Esophagus muscularis mucosa (tissue), 3 donors: ENCODE measurements around the gene BLNK.

Experiments used
- POLR2A ChIP-seq: fragments of 450-650 bp; IDR thresholded peaks from one replicate; pipeline ENCODE4 v1.6.1; 2017; ENCODE audit warnings: antibody characterized with exemption, moderate library complexity, mild to moderate bottlenecking, low read depth
- POLR2AphosphoS5 ChIP-seq, 2 donors: sonication (generic); formaldehyde crosslinking; IDR thresholded peaks; one replicate each; pipeline ENCODE4 v1.6.1; 2017; ENCODE audit warnings: antibody characterized with exemption in 2 of 2
- TF ChIP-seq, protein P1 (sequence below), 3 experiments: fragments of 200-600 bp in 2 of 3; fragments of 450-650 bp in 1 of 3; sonication (generic) in 2 of 3; IDR thresholded peaks; one replicate each; pipeline ENCODE4 v1.5.1; 2017 to 2019; ENCODE audit warnings: antibody characterized with exemption in 3 of 3, mild to moderate bottlenecking in 2 of 3, moderate library complexity in 1 of 3

DNA sequence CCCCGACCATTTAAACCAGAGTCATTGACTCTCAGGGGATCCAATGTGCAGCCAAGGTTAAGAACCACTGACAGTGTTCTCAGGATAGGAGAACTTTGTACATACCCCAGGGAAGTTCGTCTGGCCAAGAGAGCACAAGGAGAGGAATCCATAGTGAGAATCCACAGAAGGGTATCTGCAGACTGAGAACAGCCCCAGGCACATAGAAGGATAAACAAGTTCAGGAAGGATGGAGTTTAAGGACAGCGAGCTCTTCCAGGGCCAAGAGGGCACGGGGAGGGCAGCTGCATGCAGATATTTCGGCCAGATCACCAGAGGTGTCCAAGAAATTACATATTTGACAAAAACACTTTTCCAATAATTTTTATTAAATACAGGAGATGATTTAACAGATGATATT, 16.4 kb downstream of the BLNK start:
- TF ChIP-seq, protein P1, sequence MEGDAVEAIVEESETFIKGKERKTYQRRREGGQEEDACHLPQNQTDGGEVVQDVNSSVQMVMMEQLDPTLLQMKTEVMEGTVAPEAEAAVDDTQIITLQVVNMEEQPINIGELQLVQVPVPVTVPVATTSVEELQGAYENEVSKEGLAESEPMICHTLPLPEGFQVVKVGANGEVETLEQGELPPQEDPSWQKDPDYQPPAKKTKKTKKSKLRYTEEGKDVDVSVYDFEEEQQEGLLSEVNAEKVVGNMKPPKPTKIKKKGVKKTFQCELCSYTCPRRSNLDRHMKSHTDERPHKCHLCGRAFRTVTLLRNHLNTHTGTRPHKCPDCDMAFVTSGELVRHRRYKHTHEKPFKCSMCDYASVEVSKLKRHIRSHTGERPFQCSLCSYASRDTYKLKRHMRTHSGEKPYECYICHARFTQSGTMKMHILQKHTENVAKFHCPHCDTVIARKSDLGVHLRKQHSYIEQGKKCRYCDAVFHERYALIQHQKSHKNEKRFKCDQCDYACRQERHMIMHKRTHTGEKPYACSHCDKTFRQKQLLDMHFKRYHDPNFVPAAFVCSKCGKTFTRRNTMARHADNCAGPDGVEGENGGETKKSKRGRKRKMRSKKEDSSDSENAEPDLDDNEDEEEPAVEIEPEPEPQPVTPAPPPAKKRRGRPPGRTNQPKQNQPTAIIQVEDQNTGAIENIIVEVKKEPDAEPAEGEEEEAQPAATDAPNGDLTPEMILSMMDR (IDR thresholded peaks at IDR 0.05): no peak
- TF ChIP-seq POLR2A: no peak
- no peak for TF ChIP-seq POLR2AphosphoS5 (IDR thresholded peaks at IDR 0.05)
